Esophagus mucosa (tissue), 1 donor: ENCODE measurements around the gene MLF2. TPM values are rescaled to one million over a fixed set of nuclear protein-coding genes. Genes with fewer than 3 reads are reported as not detected.
A peak's percentile ranks its signal among the peaks of the same experiment; 100 is the strongest.
"Not testable (repeated sequence)": the region's sequence is repeated elsewhere in the genome, so short reads cannot be mapped to it uniquely, and the experiment has no call there.

Experiments
- ATAC-seq: fragments of 200-7000 bp; cut with Tn5 transposase; one replicate; pipeline ENCODE4 v1.9.1; 2020
- total RNA-seq: library from RNA; stranded (reverse); gene quantifications from one replicate; pipeline ENCODE4 v1.2.4, GENCODE V29; 2023
- donor health status: DM: yes; HTN: yes; CAD: no.

Gene MLF2
- total RNA-seq, 1 donor from 2014 or later = 122 TPM

GRCh38 chr12:6764011-6764828 lies 11.3 kb upstream of the MLF2 start:
- ATAC-seq = peak; percentile 84

- no peak for ATAC-seq
Observed at GRCh38 chr12:6763380-6763779, 10.4 kb upstream of the MLF2 start.

DNA sequence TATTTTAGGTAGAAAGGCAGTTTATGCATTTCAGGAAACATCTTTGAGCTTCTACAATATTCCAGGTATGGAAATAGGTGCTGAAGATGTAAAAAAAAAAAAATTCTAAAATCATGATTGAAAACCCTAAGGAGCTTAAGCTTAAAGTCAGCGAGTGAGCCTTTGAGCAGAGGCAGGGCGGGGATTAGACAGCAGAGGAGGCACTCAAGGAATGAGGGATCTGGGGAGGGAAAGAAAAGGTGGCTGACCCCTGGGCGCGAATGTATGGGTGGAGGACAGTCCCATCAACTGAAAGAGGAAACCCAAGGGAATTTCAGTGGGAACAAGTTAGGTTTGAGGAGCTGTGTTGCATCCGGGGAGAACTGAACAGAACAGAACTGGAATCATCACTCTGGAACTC lies 6.8 kb upstream of the MLF2 start:
- ATAC-seq = no peak

DNA sequence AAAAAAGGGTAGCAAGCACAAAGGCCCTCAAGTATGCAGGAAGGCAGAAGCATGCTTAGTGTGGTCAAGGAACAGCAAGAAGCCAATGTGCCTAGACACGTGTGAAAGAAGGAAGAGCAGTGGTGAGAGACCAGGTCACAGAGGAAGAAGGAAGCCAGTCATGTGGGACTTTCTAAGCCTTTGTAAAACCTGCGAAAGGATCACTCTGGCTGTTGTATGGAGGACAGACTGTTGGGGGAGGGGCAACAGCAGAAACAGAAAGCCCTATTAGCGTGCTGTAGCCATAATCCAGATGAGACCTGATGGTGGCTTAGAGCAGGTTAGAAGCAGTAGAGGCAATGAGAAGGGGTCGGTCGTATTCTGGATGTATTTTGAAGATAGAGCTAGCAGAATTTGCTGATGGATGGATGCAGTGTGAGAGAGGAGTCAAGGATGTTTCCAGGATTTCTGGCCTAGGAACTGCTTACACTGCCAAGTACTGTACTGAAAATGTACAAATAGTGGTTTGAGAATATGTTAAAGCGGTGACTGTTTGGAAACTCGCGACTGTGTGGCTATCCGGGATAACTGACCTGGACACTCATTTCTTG lies 5.7 kb upstream of the MLF2 start:
- no peak for ATAC-seq

- ATAC-seq = no peak
Observed at GRCh38 chr12:6757028-6757690, 4.2 kb upstream of the MLF2 start.

- no peak for ATAC-seq
Observed at GRCh38 chr12:6754411-6754810, 1.5 kb upstream of the MLF2 start.

- no peak for ATAC-seq
Observed at GRCh38 chr12:6753772-6754356, 923 bp upstream of the MLF2 start.

DNA sequence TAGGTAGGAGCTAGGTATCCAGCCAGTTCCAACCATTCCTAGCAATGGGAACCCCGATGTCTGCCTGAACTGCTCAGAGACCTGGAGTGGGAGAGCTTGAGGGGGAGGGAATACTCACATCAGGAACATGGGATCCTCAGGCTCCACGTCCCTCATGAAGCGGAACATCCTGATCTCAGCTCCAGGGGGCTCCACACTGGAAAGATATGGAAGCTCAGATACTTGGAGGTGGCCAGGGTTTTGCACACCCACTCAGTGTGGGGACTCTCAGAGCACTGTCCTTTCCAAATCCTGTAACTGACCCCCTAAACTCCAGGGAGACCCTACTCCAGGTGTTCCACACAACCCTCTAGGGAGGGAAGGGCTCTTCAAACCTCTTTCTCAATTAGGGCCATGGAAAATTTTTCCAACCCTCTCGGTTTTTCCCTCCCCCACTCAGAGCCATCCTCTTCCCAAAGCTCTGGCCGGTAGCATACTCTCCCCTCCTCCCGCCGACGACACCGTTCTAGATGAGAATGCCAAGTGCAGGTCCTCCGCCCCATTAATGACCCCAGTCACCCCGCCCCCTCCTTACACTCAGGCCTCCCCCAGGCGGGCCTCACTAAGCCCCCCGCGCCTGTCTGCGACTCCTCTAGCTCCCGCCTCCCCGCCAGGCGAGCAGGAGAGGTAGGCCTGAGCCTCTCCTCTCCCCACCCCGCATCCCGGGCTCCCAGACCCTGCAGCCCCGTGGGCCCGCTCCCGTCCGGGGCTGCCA lies 597 bp downstream of the MLF2 start:
- ATAC-seq = no peak

- no peak for ATAC-seq
Observed at GRCh38 chr12:6751767-6752166, 1.2 kb downstream of the MLF2 start.

GRCh38 chr12:6750506-6750905 lies 2.4 kb downstream of the MLF2 start:
- ATAC-seq = no peak

- no peak for ATAC-seq
Observed at GRCh38 chr12:6748761-6749160, 4.2 kb downstream of the MLF2 start.

DNA sequence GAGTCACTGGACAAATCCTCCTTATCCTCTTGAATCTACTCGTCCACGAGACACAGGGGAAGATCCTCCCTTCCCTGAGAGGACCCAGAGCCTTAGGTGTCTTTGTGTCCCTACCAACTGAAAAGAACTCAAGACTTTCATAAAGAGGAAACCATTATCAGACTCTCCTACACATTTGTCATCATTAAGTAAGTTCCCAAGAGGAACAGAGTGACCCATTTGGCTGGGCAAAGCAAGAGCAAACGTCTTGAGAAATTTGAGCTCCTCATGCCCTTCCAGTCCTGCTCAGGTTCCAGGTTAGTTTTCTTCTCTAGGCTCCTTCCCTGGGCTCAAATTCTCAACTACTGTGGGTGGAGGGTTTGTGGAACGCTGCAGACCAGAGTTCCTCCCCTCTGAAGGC lies 5.7 kb downstream of the MLF2 start:
- no peak for ATAC-seq

DNA sequence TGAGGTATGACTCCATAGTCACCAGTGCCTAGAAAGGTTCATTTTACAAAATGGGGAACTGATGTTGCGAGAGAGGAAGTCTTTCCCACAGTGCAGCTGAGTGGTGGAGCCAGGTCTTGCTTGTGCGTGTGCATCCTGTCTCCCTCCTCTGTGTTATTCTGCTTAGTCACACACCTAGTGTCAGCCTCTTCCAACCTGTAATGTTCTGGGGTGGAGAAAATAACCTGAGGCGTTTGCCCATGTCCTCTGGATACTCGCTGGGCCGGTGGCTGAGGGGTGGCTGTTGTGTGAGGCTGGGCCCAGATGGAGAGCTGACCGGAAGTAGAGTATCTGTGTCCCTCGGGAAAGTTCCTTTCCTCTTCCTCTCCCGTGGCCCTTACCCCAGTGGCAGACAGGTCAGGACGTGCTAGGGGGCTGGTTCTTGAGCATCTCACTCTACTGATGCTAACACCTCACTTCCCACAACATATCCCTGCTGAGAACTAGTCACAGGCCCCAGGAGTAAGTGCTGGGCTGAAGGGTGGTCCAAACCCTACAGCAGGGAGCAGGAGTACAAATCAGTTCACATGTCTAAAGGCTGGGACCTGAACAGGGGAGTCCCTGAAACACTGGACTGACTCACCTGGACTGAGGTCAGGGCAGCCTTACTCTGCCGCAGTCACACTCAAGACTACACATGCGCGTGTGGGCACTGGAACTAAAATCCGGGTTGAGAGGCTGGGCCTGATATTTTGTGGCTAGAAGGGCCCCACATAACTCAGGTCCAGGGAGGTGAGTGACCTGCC lies 7.0 kb downstream of the MLF2 start:
- peak; percentile 79 for ATAC-seq

DNA sequence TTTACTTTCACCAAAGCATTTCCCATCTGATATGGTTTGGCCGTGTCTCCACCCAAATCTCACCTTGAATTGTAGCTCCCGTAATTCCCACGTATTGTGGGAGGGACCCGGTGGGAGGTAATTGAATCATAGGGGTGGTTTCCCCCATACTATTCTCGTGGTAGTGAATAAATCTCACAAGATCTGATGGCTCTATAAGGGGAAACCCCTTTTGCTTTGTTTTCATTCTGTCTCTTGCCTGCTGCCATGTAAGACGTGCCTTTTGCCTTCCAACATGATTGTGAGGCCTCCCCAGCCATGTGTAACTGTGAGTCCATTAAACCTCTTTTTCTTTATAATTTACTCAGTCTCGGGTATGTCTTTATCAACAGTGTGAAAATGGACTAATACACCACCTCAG lies 9.6 kb downstream of the MLF2 start:
- ATAC-seq = not testable (repeated sequence)

GRCh38 chr12:6742834-6743233 lies 10.1 kb downstream of the MLF2 start:
- no peak for ATAC-seq

DNA sequence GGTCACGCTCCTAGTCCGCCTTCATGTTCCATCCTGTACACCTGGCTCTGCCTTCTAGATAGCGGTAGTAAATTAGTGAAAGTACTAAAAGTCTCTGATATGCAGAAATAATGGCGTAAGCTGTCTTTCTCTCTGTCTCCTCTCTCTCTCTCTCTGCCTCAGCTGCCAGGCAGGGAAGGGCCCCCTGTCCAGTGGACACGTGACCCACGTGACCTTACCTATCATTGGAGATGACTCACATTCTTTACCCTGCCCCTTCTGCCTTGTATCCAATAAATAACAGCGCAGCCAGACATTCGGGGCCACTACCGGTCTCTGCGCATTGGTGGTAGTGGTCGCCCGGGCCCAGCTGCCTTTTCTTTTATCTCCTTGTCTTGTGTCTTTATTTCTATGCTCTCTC lies 10.9 kb downstream of the MLF2 start:
- ATAC-seq = not testable (repeated sequence)

- ATAC-seq = no peak
Observed at GRCh38 chr12:6736754-6737153, 16.2 kb downstream of the MLF2 start.

DNA sequence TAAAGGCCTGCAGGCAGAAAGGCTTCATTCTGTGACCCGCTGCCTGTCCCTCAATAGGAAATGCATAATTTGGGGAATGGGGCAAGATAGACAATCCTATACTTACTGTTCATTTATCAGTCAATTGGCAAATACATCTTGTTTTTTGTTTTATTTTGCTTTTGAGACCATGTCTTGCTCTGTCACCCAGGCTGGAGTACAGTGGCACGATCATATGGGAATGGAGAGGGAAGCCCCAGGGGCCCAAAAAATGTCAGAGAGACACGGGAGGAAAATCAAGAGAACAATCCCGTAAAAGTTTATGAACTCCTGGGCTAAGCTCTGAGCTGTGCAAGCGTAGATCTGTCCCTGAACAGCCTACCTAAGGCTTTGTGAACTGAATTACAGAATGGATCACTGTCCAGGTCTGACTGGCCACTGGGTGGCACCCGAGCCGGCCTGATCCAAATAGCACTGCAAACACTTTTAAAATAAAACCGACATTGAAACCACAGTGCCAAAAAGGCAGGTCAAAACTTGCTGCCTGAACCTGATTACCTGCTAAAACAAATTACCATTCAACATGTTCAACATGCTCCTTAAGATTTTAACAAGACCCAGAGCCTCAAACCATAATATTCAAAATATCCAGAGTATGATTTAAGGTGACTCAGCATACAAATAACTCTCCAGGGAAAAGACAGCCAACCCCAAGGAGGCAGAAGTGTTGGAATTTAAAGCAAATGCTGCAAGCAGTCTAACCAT lies 17.3 kb downstream of the MLF2 start:
- peak; percentile 93 for ATAC-seq

DNA sequence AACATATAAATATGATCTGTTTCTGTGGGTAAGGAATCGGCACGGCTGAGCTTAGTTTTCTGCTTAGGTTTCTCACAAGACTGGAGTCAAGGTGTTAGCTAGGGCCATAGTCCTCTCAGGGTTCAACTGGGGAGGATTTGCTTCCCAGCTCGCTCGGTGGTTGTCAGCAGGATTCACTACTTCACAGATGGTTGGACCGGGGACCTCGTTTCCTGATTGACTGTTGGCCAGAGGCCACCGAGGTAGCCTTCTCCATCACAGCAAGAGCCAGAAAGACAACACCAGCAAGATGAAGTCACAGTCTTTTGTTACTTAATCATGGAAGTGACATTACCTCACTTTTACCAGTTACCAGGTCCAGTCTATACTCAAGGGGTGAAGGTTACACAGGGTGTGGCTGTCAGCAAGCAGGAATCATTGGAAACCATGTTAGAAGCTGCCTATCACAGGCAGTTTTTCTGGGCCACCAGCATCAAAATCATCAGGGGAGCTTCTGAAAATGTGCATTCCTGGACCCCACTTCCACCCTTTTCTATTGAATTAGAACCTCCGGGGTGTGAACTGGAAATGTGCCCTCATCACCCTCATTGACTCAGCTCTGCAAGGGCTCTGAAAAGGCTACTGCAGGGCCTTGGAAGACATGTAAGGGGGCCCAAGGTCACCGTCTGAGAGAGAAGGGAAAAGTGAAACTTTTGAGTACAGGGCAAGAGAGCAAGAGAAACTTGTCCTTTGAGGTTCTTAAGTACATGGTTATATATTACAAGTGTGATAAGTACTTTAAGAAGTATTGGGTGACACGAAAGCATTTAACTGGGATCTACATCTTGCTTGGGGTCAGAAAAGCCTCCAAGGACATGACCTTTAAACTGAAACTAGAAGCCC lies 18.2 kb downstream of the MLF2 start:
- no peak for ATAC-seq

- ATAC-seq = no peak
Observed at GRCh38 chr12:6730169-6730568, 22.8 kb downstream of the MLF2 start.
